Smooth muscle cell (in vitro differentiated cells): ENCODE data around the gene AKAP13. TPM values are rescaled to one million over a fixed set of nuclear protein-coding genes. Genes with fewer than 3 reads are reported as not detected.
A peak's percentile ranks its signal among the peaks of the same experiment; 100 is the strongest.

Source experiments
- DNase-seq: peaks from one replicate; lab custom pipeline; 2025; ENCODE audit not compliant: unreplicated experiment; lab: John Stamatoyannopoulos, UW
- H2AFZ ChIP-seq: fragments of 200-600 bp; sonication (generic); 2 replicates; pipeline ENCODE4 v1.6.0; 2016; ENCODE audit warnings: antibody characterized with exemption, low read depth, mild to moderate bottlenecking
- H3F3A ChIP-seq: fragments of 200-600 bp; sonication (generic); 2 replicates; pipeline ENCODE4 v1.6.0; 2017; ENCODE audit warnings: antibody characterized with exemption, low read depth
- H3K27ac ChIP-seq: fragments of 200-600 bp; sonication (generic); 2 replicates; pipeline ENCODE4 v1.5.1; 2016; ENCODE audit warnings: low read depth, mild to moderate bottlenecking
- H3K27me3 ChIP-seq: fragments of 200-600 bp; sonication (generic); 2 replicates; pipeline ENCODE4 v1.6.1; 2016; ENCODE audit warnings: low read depth, mild to moderate bottlenecking
- H3K36me3 ChIP-seq: fragments of 200-600 bp; sonication (generic); 2 replicates; pipeline ENCODE4 v1.5.1; 2016; ENCODE audit warnings: low read depth
- H3K4me1 ChIP-seq: fragments of 200-600 bp; sonication (generic); 2 replicates; pipeline ENCODE4 v1.5.1; 2016; ENCODE audit warnings: low read depth
- H3K4me2 ChIP-seq: fragments of 200-600 bp; sonication (generic); 2 replicates; pipeline ENCODE4 v1.6.0; 2016; ENCODE audit warnings: mild to moderate bottlenecking
- H3K4me3 ChIP-seq: fragments of 200-600 bp; sonication (generic); 2 replicates; pipeline ENCODE4 v1.5.1; 2016; ENCODE audit warnings: mild to moderate bottlenecking
- H3K79me2 ChIP-seq: fragments of 200-600 bp; sonication (generic); 2 replicates; pipeline ENCODE4 v1.6.0; 2016; ENCODE audit warnings: low read depth, mild to moderate bottlenecking
- H3K9ac ChIP-seq: fragments of 200-600 bp; sonication (generic); 2 replicates; pipeline ENCODE4 v1.6.0; 2016; ENCODE audit warnings: low read depth
- H3K9me3 ChIP-seq: fragments of 200-600 bp; sonication (generic); replicated peaks from 2 replicates; pipeline ENCODE4 v1.5.1; 2016; ENCODE audit warnings: low read depth
- H4K20me1 ChIP-seq: fragments of 200-600 bp; sonication (generic); 2 replicates; pipeline ENCODE4 v1.6.0; 2016; ENCODE audit warnings: low read depth
- CTCF ChIP-seq: fragments of 200-600 bp; sonication (generic); IDR thresholded peaks from 2 replicates; pipeline ENCODE4 v1.5.1; 2017; ENCODE audit warnings: borderline replicate concordance, mild to moderate bottlenecking, antibody characterized with exemption; ENCODE audit not compliant: insufficient read depth, poor library complexity, severe bottlenecking
- WGBS: methylation state at CpG from one replicate; pipeline ENCODE4 v1.1.7; 2016; ENCODE audit warnings: low lambda C conversion rate; 5-methylcytosine and 5-hydroxymethylcytosine counted together
- polyA plus RNA-seq: library from polyadenylated mRNA; unstranded; fragments of >200 nt; fragmentation: Nextera tagmentation; extraction: Ambion mirVana; gene quantifications from 2 replicates; pipeline ENCODE4 v1.2.1, GENCODE V29; 2016
- total RNA-seq: library from RNA; depleted of rRNA; stranded (reverse); fragments of >200 nt; gene quantifications from 2 replicates; pipeline ENCODE4 v1.2.3, GENCODE V29; 2014

Gene AKAP13
- total and polyA plus RNA-seq, 2 experiments from 2014 or later: 43.3 to 63.5 TPM

- Histone ChIP-seq H3F3A (peaks cover 8% of the 10 kb centered on the region), H3K4me2 (no peak overlapping the region), H2AFZ (no peak overlapping the region), H3K9me3 (no peaks in the 10 kb centered on the region), H3K36me3 (no peaks in the 10 kb centered on the region), H3K27ac (no peak overlapping the region), H3K27me3 (no peaks in the 10 kb centered on the region), H3K9ac (no peak overlapping the region), H3K79me2 (peaks cover 7% of the 10 kb centered on the region), H3K4me1 (peaks cover 16% of the 10 kb centered on the region), H4K20me1 (no peaks in the 10 kb centered on the region), H3K4me3 (no peak overlapping the region)
- 90% methylated on average over 2 of the region's 2 CpGs for WGBS
- no peak for DNase-seq
- no peak for TF ChIP-seq CTCF
These were observed 312.9 kb downstream of the AKAP13 start for GRCh38 chr15:85693277-85693676.

- Histone ChIP-seq H4K20me1 (no peaks in the 10 kb centered on the region), H3K4me2 (no peak overlapping the region), H3K9me3 (no peaks in the 10 kb centered on the region), H3F3A (peaks cover 4% of the 10 kb centered on the region), H3K27me3 (no peaks in the 10 kb centered on the region), H3K9ac (no peak overlapping the region), H3K27ac (no peak overlapping the region), H3K4me3 (no peak overlapping the region), H2AFZ (no peak overlapping the region), H3K79me2 (peaks cover 7% of the 10 kb centered on the region), H3K36me3 (no peaks in the 10 kb centered on the region), H3K4me1 (peaks cover 14% of the 10 kb centered on the region)
- WGBS: 71% methylated on average over 4 of the region's 4 CpGs
- no peak for DNase-seq
- TF ChIP-seq CTCF: no peak
These were observed 313.7 kb downstream of the AKAP13 start for GRCh38 chr15:85694091-85694490.

GRCh38 chr15:85700767-85701166 lies 320.4 kb downstream of the AKAP13 start:
- 91% methylated on average over 3 of the region's 3 CpGs for WGBS
- no peak for TF ChIP-seq CTCF
- H3K36me3 ChIP-seq: no peaks in the 10 kb centered on the region
- H3K4me1 ChIP-seq: peaks cover 25% of the 10 kb centered on the region
- H3K27me3 ChIP-seq: no peaks in the 10 kb centered on the region
- peak overlapping the region; percentile 97 for H3K27ac ChIP-seq
- no peaks in the 10 kb centered on the region for H3K9me3 ChIP-seq
- peaks cover 33% of the 10 kb centered on the region for H3F3A ChIP-seq
- H3K79me2 ChIP-seq: no peaks in the 10 kb centered on the region
- H4K20me1 ChIP-seq: no peaks in the 10 kb centered on the region
- H2AFZ ChIP-seq: no peak overlapping the region
- H3K4me2 ChIP-seq: no peak overlapping the region
- DNase-seq: no peak
- no peak overlapping the region for H3K4me3 ChIP-seq
- H3K9ac ChIP-seq: no peak overlapping the region

- Histone ChIP-seq H3K27ac (peak overlapping the region; percentile 97), H3K4me1 (peaks cover 25% of the 10 kb centered on the region), H3K9me3 (no peaks in the 10 kb centered on the region), H3K36me3 (no peaks in the 10 kb centered on the region), H3K9ac (peak overlapping the region; percentile 78), H3K27me3 (no peaks in the 10 kb centered on the region), H3K79me2 (no peaks in the 10 kb centered on the region), H2AFZ (no peak overlapping the region), H4K20me1 (no peaks in the 10 kb centered on the region), H3K4me3 (no peak overlapping the region), H3K4me2 (peak overlapping the region; percentile 77), H3F3A (peaks cover 48% of the 10 kb centered on the region)
- 37% methylated on average over 7 of the region's 7 CpGs for WGBS
- no peak for DNase-seq
- no peak for TF ChIP-seq CTCF
These were observed 322.1 kb downstream of the AKAP13 start for GRCh38 chr15:85702321-85703101.
